HEK293 (cell line): ENCODE measurements around the gene SORBS2.

Source experiments
- GLIS2 ChIP-seq: fragments of 450-650 bp; formaldehyde crosslinking; IDR thresholded peaks from 2 replicates; pipeline ENCODE4 v1.5.1; 2016; ENCODE audit warnings: missing biosample characterization, missing genetic modification characterization
- ZFHX2 ChIP-seq: fragments of 450-650 bp; formaldehyde crosslinking; conservative IDR thresholded peaks from 2 replicates; pipeline ENCODE4 v1.5.1; 2016; ENCODE audit warnings: missing biosample characterization, missing genetic modification characterization
- ZFP3 ChIP-seq: fragments of 450-650 bp; formaldehyde crosslinking; IDR thresholded peaks from 2 replicates; pipeline ENCODE4 v1.5.1; 2016; ENCODE audit warnings: low read depth, missing biosample characterization, missing genetic modification characterization
- ZNF544 ChIP-seq: fragments of 450-650 bp; formaldehyde crosslinking; IDR thresholded peaks from 2 replicates; pipeline ENCODE4 v1.5.0; 2017; ENCODE audit warnings: missing biosample characterization, missing genetic modification characterization
- TF ChIP-seq, protein P1 (sequence below): fragments of 450-650 bp; formaldehyde crosslinking; IDR thresholded peaks from 2 replicates; pipeline ENCODE4 v1.5.1; 2016; ENCODE audit warnings: missing biosample characterization, missing genetic modification characterization
- TF ChIP-seq, protein P2 (sequence below): fragments of 450-650 bp; IDR thresholded peaks from 2 replicates; pipeline ENCODE4 v1.5.1; 2018; ENCODE audit warnings: missing biosample characterization, mild to moderate bottlenecking, missing genetic modification characterization
- TF ChIP-seq, protein P3 (sequence below): fragments of 450-650 bp; formaldehyde crosslinking; IDR thresholded peaks from 2 replicates; pipeline ENCODE4 v1.5.1; 2016; ENCODE audit warnings: missing biosample characterization, missing genetic modification characterization
- TF ChIP-seq, protein P4 (sequence below): fragments of 450-650 bp; formaldehyde crosslinking; IDR thresholded peaks from 2 replicates; pipeline ENCODE4 v1.5.1; 2016; ENCODE audit warnings: missing biosample characterization, missing genetic modification characterization
- TF ChIP-seq, protein P5 (sequence below): fragments of 450-650 bp; formaldehyde crosslinking; IDR thresholded peaks from 2 replicates; pipeline ENCODE4 v1.5.1; 2016; ENCODE audit warnings: missing biosample characterization, missing genetic modification characterization

DNA sequence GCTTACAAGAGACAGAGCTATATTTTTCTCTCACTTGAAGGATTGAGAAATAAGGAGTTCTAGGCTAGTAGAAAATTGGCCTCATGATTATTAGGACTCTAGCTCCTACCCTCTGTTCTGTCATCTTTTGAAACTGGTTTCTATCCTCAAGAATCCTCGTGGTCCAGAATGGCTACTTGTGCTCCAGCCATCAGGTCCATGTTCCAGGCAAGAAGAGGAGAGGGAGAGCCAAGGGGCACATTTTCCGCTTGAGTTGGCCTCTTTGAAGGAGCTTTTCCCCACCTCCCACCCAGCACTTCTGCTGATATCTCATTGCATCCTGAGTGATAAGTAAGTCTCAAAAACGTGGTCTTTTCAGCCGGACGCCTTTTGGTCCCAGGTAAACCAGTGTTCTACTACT, 7.2 kb upstream of the SORBS2 start:
- TF ChIP-seq, protein P1, sequence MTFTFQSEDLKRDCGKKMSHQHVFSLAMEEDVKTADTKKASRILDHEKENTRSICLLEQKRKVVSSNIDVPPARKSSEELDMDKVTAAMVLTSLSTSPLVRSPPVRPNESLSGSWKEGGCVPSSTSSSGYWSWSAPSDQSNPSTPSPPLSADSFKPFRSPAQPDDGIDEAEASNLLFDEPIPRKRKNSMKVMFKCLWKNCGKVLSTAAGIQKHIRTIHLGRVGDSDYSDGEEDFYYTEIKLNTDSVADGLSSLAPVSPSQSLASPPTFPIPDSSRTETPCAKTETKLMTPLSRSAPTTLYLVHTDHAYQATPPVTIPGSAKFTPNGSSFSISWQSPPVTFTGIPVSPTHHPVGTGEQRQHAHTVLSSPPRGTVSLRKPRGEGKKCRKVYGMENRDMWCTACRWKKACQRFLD (tag by site-specific recombination): no peak
- TF ChIP-seq, protein P2, sequence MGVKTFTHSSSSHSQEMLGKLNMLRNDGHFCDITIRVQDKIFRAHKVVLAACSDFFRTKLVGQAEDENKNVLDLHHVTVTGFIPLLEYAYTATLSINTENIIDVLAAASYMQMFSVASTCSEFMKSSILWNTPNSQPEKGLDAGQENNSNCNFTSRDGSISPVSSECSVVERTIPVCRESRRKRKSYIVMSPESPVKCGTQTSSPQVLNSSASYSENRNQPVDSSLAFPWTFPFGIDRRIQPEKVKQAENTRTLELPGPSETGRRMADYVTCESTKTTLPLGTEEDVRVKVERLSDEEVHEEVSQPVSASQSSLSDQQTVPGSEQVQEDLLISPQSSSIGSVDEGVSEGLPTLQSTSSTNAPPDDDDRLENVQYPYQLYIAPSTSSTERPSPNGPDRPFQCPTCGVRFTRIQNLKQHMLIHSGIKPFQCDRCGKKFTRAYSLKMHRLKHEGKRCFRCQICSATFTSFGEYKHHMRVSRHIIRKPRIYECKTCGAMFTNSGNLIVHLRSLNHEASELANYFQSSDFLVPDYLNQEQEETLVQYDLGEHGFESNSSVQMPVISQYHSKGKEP (tag by site-specific recombination): no peak
- TF ChIP-seq ZNF544 (tag by site-specific recombination) (no peak), ZFP3 (no peak), GLIS2 (no peak), ZFHX2 (tag by site-specific recombination) (no peak)
- TF ChIP-seq, protein P3, sequence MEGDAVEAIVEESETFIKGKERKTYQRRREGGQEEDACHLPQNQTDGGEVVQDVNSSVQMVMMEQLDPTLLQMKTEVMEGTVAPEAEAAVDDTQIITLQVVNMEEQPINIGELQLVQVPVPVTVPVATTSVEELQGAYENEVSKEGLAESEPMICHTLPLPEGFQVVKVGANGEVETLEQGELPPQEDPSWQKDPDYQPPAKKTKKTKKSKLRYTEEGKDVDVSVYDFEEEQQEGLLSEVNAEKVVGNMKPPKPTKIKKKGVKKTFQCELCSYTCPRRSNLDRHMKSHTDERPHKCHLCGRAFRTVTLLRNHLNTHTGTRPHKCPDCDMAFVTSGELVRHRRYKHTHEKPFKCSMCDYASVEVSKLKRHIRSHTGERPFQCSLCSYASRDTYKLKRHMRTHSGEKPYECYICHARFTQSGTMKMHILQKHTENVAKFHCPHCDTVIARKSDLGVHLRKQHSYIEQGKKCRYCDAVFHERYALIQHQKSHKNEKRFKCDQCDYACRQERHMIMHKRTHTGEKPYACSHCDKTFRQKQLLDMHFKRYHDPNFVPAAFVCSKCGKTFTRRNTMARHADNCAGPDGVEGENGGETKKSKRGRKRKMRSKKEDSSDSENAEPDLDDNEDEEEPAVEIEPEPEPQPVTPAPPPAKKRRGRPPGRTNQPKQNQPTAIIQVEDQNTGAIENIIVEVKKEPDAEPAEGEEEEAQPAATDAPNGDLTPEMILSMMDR (tag by site-specific recombination): no peak
- TF ChIP-seq, protein P4, sequence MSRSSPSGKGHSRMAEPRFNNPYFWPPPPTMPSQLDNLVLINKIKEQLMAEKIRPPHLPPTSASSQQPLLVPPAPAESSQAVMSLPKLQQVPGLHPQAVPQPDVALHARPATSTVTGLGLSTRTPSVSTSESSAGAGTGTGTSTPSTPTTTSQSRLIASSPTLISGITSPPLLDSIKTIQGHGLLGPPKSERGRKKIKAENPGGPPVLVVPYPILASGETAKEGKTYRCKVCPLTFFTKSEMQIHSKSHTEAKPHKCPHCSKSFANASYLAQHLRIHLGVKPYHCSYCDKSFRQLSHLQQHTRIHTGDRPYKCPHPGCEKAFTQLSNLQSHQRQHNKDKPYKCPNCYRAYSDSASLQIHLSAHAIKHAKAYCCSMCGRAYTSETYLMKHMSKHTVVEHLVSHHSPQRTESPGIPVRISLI (tag by site-specific recombination): no peak
- TF ChIP-seq, protein P5, sequence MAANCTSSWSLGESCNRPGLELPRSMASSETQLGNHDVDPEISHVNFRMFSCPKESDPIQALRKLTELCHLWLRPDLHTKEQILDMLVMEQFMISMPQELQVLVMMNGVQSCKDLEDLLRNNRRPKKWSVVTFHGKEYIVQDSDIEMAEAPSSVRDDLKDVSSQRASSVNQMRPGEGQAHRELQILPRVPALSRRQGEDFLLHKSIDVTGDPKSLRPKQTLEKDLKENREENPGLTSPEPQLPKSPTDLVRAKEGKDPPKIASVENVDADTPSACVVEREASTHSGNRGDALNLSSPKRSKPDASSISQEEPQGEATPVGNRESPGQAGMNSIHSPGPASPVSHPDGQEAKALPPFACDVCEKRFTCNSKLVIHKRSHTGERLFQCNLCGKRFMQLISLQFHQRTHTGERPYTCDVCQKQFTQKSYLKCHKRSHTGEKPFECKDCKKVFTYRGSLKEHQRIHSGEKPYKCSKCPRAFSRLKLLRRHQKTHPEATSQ: no peak
